GOT3 (cell line): Measurements from ENCODE around the gene S100A13.

Experiments used
- DNase-seq: peaks from one replicate; lab custom pipeline; 2025; ENCODE audit warnings: mixed read lengths; lab: John Stamatoyannopoulos, UW

S100A13 gene

DNA sequence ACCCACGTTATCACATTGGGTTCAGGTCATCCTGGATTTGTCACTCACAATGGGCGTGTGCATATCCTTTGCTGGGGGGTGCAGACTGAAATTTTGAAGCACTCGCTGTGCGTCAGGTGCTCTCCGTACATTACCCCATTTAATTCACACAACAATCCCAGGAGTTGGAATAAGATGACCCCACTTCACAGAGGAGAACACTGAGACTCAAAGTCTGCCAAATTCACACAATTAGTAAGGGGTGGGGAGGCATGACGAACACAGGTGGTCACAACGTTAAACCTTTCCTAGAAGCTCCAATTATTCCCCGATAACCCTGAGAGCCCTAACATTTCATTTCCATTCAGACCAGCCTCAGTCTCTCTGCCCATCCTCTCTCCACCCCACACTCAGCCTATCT lies 57.8 kb downstream of the S100A13 start:
- no peak for DNase-seq
